ENCODE results near the gene ABCC10. TPM values are rescaled to one million over a fixed set of nuclear protein-coding genes. Genes with fewer than 3 reads are reported as not detected.

Gene ABCC10
- polyA plus RNA-seq, 3 donors, result 7.6 to 32.8 (median 10.2) TPM

- DNase-seq, result no peak
- H3K36me3 Mint-ChIP-seq, result no peaks in the 10 kb centered on the region
- Histone ChIP-seq H3K4me2 (replicated peaks; ENCODE audit: extremely low read depth, low read length, poor library complexity, severe bottlenecking) (no peak overlapping the region), H3K4me1 (ENCODE audit: control insufficient read depth in 1 of 2, insufficient read depth in 2 of 2, low read length in 2 of 2) (no peaks in the 10 kb centered on the region), H3K36me3 (replicated peaks in 1 of 2; ENCODE audit: control insufficient read depth in 1 of 2, insufficient read depth in 2 of 2, low read length in 2 of 2) (no peaks in the 10 kb centered on the region), H3K79me2 (ENCODE audit: insufficient read depth, low read length) (no peaks in the 10 kb centered on the region), H3K9ac (ENCODE audit: insufficient read depth, low read length, poor library complexity, severe bottlenecking) (no peak overlapping the region), H4K20me1 (ENCODE audit: insufficient read depth, low read length) (no peaks in the 10 kb centered on the region), H3K27ac (ENCODE audit: low read depth in 1 of 2, low read length in 2 of 2) (no peak overlapping the region), H3K9me3 (replicated peaks in 1 of 2; ENCODE audit: control insufficient read depth in 1 of 2, insufficient read depth in 1 of 2, low read length in 2 of 2) (no peaks in the 10 kb centered on the region), H3K27me3 (ENCODE audit: control insufficient read depth in 2 of 2, insufficient read depth in 2 of 2, low read length in 2 of 2) (peaks cover 0 to 8% of the 10 kb centered on the region in 2 donors), H3K4me3 (replicated peaks in 1 of 3; ENCODE audit: low read depth in 2 of 3, low read length in 3 of 3) (no peak overlapping the region), H2AFZ (ENCODE audit: insufficient read depth, low read depth, low read length, poor library complexity, severe bottlenecking) (no peak overlapping the region)
- intact Hi-C loops (cut with micrococcal nuclease), result no loop called here
- peaks cover 21 to 27% (median 23%) of the 10 kb centered on the region in 3 donors for H3K27me3 Mint-ChIP-seq (ENCODE audit: low read depth in 3 of 3)
- 88% methylated on average over 3 of the region's 4 CpGs for WGBS (ENCODE audit: insufficient coverage)
- H3K4me3 Mint-ChIP-seq, result peak overlapping the region in 1 of 2 donors; percentile 2
- peak overlapping the region in 1 of 7 donors; percentile 14 for H3K27ac Mint-ChIP-seq
- H3K9me3 Mint-ChIP-seq, result peaks cover 0 to 2% (median 0%) of the 10 kb centered on the region in 7 donors
- no peaks in the 10 kb centered on the region for H3K4me1 Mint-ChIP-seq
- TF ChIP-seq CTCF (IDR thresholded peaks at IDR 0.05), result no peak
Measured at GRCh38 chr6:43467752-43468151, 40.4 kb downstream of the ABCC10 start.

DNA sequence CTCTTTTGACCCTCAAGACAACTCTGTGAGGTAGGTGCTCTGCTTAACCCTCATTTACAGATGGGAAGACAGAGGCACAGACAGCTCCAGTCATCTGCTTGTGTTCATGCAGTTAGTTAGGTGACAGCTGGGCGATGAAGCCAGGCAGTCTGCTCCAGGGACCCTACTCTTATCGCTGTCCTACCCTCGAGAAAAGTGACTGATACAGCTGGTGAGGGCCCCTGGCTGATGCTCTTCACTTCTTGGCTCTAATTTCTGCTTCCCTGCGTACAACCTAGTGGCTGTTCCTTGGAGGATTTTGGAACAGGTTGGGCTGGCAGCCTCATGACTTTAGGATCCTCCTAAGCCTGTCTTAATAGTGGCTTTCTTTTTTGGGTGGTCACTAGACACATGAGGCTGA, 40.9 kb downstream of the ABCC10 start:
- no peak for DNase-seq
- Mint-ChIP-seq H3K4me3 (no peak overlapping the region), H3K4me1 (no peaks in the 10 kb centered on the region), H3K9me3 (peaks cover 0 to 2% (median 0%) of the 10 kb centered on the region in 7 donors), H3K27me3 (ENCODE audit: low read depth in 3 of 3) (peaks cover 18 to 25% (median 22%) of the 10 kb centered on the region in 3 donors), H3K36me3 (no peaks in the 10 kb centered on the region), H3K27ac (no peak overlapping the region)
- Histone ChIP-seq H3K9me3 (replicated peaks in 1 of 2; ENCODE audit: control insufficient read depth in 1 of 2, insufficient read depth in 1 of 2, low read length in 2 of 2) (no peaks in the 10 kb centered on the region), H3K9ac (ENCODE audit: insufficient read depth, low read length, poor library complexity, severe bottlenecking) (no peak overlapping the region), H2AFZ (ENCODE audit: insufficient read depth, low read depth, low read length, poor library complexity, severe bottlenecking) (no peak overlapping the region), H3K79me2 (ENCODE audit: insufficient read depth, low read length) (no peaks in the 10 kb centered on the region), H3K27me3 (ENCODE audit: control insufficient read depth in 2 of 2, insufficient read depth in 2 of 2, low read length in 2 of 2) (peaks cover 0 to 5% of the 10 kb centered on the region in 2 donors), H3K4me1 (ENCODE audit: control insufficient read depth in 1 of 2, insufficient read depth in 2 of 2, low read length in 2 of 2) (no peaks in the 10 kb centered on the region), H4K20me1 (ENCODE audit: insufficient read depth, low read length) (no peaks in the 10 kb centered on the region), H3K27ac (ENCODE audit: low read depth in 1 of 2, low read length in 2 of 2) (no peak overlapping the region), H3K4me3 (replicated peaks in 1 of 3; ENCODE audit: low read depth in 2 of 3, low read length in 3 of 3) (no peak overlapping the region), H3K36me3 (replicated peaks in 1 of 2; ENCODE audit: control insufficient read depth in 1 of 2, insufficient read depth in 2 of 2, low read length in 2 of 2) (no peaks in the 10 kb centered on the region), H3K4me2 (replicated peaks; ENCODE audit: extremely low read depth, low read length, poor library complexity, severe bottlenecking) (no peak overlapping the region)
- no peak for TF ChIP-seq CTCF (IDR thresholded peaks at IDR 0.05)
- WGBS (ENCODE audit: insufficient coverage), result 96% methylated on average over 3 of the region's 4 CpGs
- intact Hi-C loops (cut with micrococcal nuclease), result no loop called here
